ENCODE results near the gene INSIG2. TPM values are rescaled to one million over a fixed set of nuclear protein-coding genes. Genes with fewer than 3 reads are reported as not detected.

INSIG2 gene
- total and polyA plus RNA-seq, 2 of the 8 experiments (the other 6 are each of a cell fraction or from before 2014, with no cell fraction given) = 7.0 to 11.2 TPM

DNA sequence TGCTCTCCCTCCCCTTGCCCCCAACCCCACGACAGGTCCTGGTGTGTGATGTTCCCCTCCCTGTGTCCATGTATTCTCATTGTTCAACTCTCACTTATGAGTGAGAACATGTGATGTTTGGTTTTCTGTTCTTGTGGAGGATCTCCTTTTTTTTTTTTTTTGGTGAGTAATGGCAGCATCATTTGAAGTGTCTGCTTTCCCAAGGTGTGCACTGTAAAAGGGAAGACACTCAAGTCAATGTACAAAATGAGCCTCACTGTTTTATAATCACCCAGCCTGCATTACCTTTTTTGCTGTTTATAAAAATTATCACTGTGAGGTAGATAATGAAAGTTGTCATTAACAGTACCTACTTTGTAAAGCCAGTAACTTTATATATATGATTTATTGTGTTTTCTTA lies 56.9 kb downstream of the INSIG2 start (continued):
- TF ChIP-seq CTCF (IDR thresholded peaks at IDR 0.05; ENCODE audit: control extremely low read depth in 1 of 3, insufficient read depth in 1 of 3, low read depth in 1 of 3, low read length in 3 of 3) = no peak
- TF ChIP-seq EGR1 (IDR thresholded peaks at IDR 0.05; ENCODE audit: borderline replicate concordance, low read depth, low read length) = no peak
- no peak for TF ChIP-seq USF2 (IDR thresholded peaks at IDR 0.05; ENCODE audit: low read length)
- TF ChIP-seq BRCA1 (IDR thresholded peaks at IDR 0.05; ENCODE audit: low read depth, low read length) = no peak
- TF ChIP-seq MAX (IDR thresholded peaks at IDR 0.05) = no peak
- no peak for TF ChIP-seq NANOG (IDR thresholded peaks at IDR 0.05; ENCODE audit: insufficient read depth, low read depth, low read length, poor library complexity, severe bottlenecking)
- no peak for TF ChIP-seq SIX5 (IDR thresholded peaks at IDR 0.05; ENCODE audit: low read depth, low read length)
- no peak for TF ChIP-seq RAD21 (IDR thresholded peaks at IDR 0.05 in 1 of 2, conservative IDR thresholded peaks at IDR 0.05 in 1 of 2; ENCODE audit: low read depth in 2 of 2, low read length in 2 of 2)
